Measurements from ENCODE around the gene RASGRF1. TPM values are rescaled to one million over a fixed set of nuclear protein-coding genes. Genes with fewer than 3 reads are reported as not detected.

The RASGRF1 gene
- total and polyA plus RNA-seq, 7 donors, result 0.14 to 1.2 (median 0.58) TPM; not detected in 1

GRCh38 chr15:78922527-78922926 is 168.1 kb downstream of the RASGRF1 start:
- intact Hi-C loops (cut with DNase I), result no loop called here
- peaks cover 0 to 24% (median 8%) of the 10 kb centered on the region in 4 donors for H3K4me1 ChIP-seq
- DNase-seq, result no peak
- H3K27ac ChIP-seq, result peak overlapping the region in 1 of 4 donors; percentile 16
- H3K27me3 ChIP-seq, result no peaks in the 10 kb centered on the region
- no peak for TF ChIP-seq EP300 (IDR thresholded peaks at IDR 0.05)
- TF ChIP-seq POLR2A (IDR thresholded peaks at IDR 0.05), result no peak
- no peak for TF ChIP-seq POLR2AphosphoS5 (IDR thresholded peaks at IDR 0.05)
- no peak for TF ChIP-seq CTCF (IDR thresholded peaks at IDR 0.05)
- 89 to 90% methylated on average over 7 of the region's 7 CpGs for WGBS, 2 donors
- H3K9me3 ChIP-seq, result no peaks in the 10 kb centered on the region
- no peak overlapping the region for H3K4me3 ChIP-seq
- H3K36me3 ChIP-seq, result peaks cover 31 to 88% (median 38%) of the 10 kb centered on the region in 4 donors

- intact Hi-C loops (cut with DNase I), result no loop called here
- H3K36me3 ChIP-seq, result peaks cover 31 to 82% (median 37%) of the 10 kb centered on the region in 4 donors
- H3K27ac ChIP-seq, result peak overlapping the region in 1 of 4 donors; percentile 31
- DNase-seq, result no peak
- H3K27me3 ChIP-seq, result no peaks in the 10 kb centered on the region
- no peaks in the 10 kb centered on the region for H3K9me3 ChIP-seq
- H3K4me1 ChIP-seq, result peaks cover 0 to 30% (median 14%) of the 10 kb centered on the region in 4 donors
- 90 to 92% methylated on average over 14 of the region's 14 CpGs for WGBS, 2 donors
- no peak overlapping the region for H3K4me3 ChIP-seq
- TF ChIP-seq POLR2AphosphoS5 (IDR thresholded peaks at IDR 0.05) (no peak), CTCF (IDR thresholded peaks at IDR 0.05) (no peak), POLR2A (IDR thresholded peaks at IDR 0.05) (no peak), EP300 (IDR thresholded peaks at IDR 0.05) (no peak)
Measured at GRCh38 chr15:78921940-78922339, 168.6 kb downstream of the RASGRF1 start.

GRCh38 chr15:78921517-78921916 is 169.1 kb downstream of the RASGRF1 start:
- H3K4me1 ChIP-seq, result peaks cover 0 to 34% (median 18%) of the 10 kb centered on the region in 4 donors
- 80 to 86% methylated on average over 6 of the region's 6 CpGs for WGBS, 2 donors
- intact Hi-C loops (cut with DNase I), result no loop called here
- TF ChIP-seq POLR2AphosphoS5 (IDR thresholded peaks at IDR 0.05) (no peak), POLR2A (IDR thresholded peaks at IDR 0.05) (no peak), EP300 (IDR thresholded peaks at IDR 0.05) (no peak), CTCF (IDR thresholded peaks at IDR 0.05) (no peak)
- H3K27me3 ChIP-seq, result no peaks in the 10 kb centered on the region
- no peak overlapping the region for H3K27ac ChIP-seq
- no peak overlapping the region for H3K4me3 ChIP-seq
- peaks cover 31 to 78% (median 37%) of the 10 kb centered on the region in 4 donors for H3K36me3 ChIP-seq
- H3K9me3 ChIP-seq, result no peaks in the 10 kb centered on the region
- DNase-seq, result no peak

- no peak for DNase-seq
- 91 to 97% methylated on average over 4 of the region's 4 CpGs for WGBS, 2 donors
- intact Hi-C loops (cut with DNase I), result loop anchor here (2.0 to 5.0 kb wide), 2 partner anchors 45 to 149 kb away; partner anchors contain the start of gene MORF4L1
- Histone ChIP-seq H3K36me3 (peaks cover 19 to 54% (median 21%) of the 10 kb centered on the region in 4 donors), H3K4me1 (peaks cover 0 to 68% (median 51%) of the 10 kb centered on the region in 4 donors), H3K4me3 (no peak overlapping the region), H3K27ac (peak overlapping the region in 3 of 4 donors; percentile 74 to 87 (median 83)), H3K27me3 (no peaks in the 10 kb centered on the region), H3K9me3 (no peaks in the 10 kb centered on the region)
- TF ChIP-seq POLR2A (IDR thresholded peaks at IDR 0.05), result no peak
- TF ChIP-seq CTCF (IDR thresholded peaks at IDR 0.05), result no peak
- peak; percentile 45 to 78 (median 61) for TF ChIP-seq POLR2AphosphoS5 (IDR thresholded peaks at IDR 0.05)
- peak in 1 of 4 donors; percentile 41 for TF ChIP-seq EP300 (IDR thresholded peaks at IDR 0.05)
Measured at GRCh38 chr15:78917888-78918287, 172.7 kb downstream of the RASGRF1 start.
